Ovary (tissue), 9 donors: ENCODE measurements around the gene HK2. TPM values are rescaled to one million over a fixed set of nuclear protein-coding genes. Genes with fewer than 3 reads are reported as not detected.
A peak's percentile ranks its signal among the peaks of the same experiment; 100 is the strongest.

Source experiments
- DNase-seq, 5 donors: peaks; one replicate each; pipeline ENCODE4 v3.0.0-alpha.2; 2019 to 2020
- H3K27ac ChIP-seq, 2 donors: fragments of 200-600 bp; one replicate each; pipeline versions ENCODE4 v1.5.1 to v1.8.0; 2019 to 2022
- H3K27me3 ChIP-seq: fragments of 200-600 bp; one replicate; pipeline ENCODE4 v1.8.0; 2022
- H3K36me3 ChIP-seq: fragments of 200-600 bp; sonication (generic); one replicate; pipeline ENCODE4 v1.5.1; 2019
- H3K4me1 ChIP-seq: one replicate; pipeline ENCODE4 v1.8.1; 2013; ENCODE audit warnings: mild to moderate bottlenecking, moderate library complexity; ENCODE audit not compliant: insufficient read depth
- H3K4me3 ChIP-seq: fragments of 200-600 bp; sonication (generic); one replicate; pipeline ENCODE4 v1.5.1; 2017
- H3K9me3 ChIP-seq, 2 donors: fragments of 200-600 bp in 1 of 2; sonication (generic) in 1 of 2; one replicate each; pipeline versions ENCODE4 v1.5.1 to v1.8.1; 2013 to 2019; ENCODE audit warnings: mild to moderate bottlenecking in 1 of 2, moderate library complexity in 1 of 2
- CTCF ChIP-seq, 3 donors: fragments of 450-650 bp in 2 of 3; fragments of 200-600 bp in 1 of 3; IDR thresholded peaks; one replicate each; pipeline versions ENCODE4 v1.5.1 to v1.8.0; 2016 to 2022; ENCODE audit warnings: antibody characterized with exemption in 3 of 3, mild to moderate bottlenecking in 1 of 3
- EP300 ChIP-seq: sonication (generic); formaldehyde crosslinking; IDR thresholded peaks from one replicate; pipeline ENCODE4 v1.6.1; 2017; ENCODE audit warnings: antibody characterized with exemption
- POLR2A ChIP-seq: fragments of 450-650 bp; IDR thresholded peaks from one replicate; pipeline ENCODE4 v1.6.1; 2017; ENCODE audit warnings: antibody characterized with exemption, mild to moderate bottlenecking, moderate library complexity
- WGBS, 3 donors: extraction: QIAGEN DNeasy Blood & Tissue Kit in 1 of 3; methylation state at CpG; one replicate each; pipeline versions ENCODE4 v1.1.5 to v1.1.7; 2013 to 2017; 5-methylcytosine and 5-hydroxymethylcytosine counted together
- intact Hi-C, 4 donors: fragments of 100-400 bp; cut with DNase I; formaldehyde crosslinking; loops; one replicate each; pipeline versions ENCODE4 v1.11.0 to v1.15.1; 2022 to 2023
- polyA plus RNA-seq, 2 donors: library from polyadenylated mRNA; stranded (reverse); fragments of 200-250 nt in 1 of 2; fragments of 350-450 nt in 1 of 2; fragmentation: Illumina TruSeq in 1 of 2; extraction: RNeasy Lipid Tissue Mini Kit (QIAGEN cat#74804) in 1 of 2; gene quantifications; one replicate each; pipeline ENCODE4 v1.2.3, GENCODE V29; 2013 to 2014
- total RNA-seq, 7 donors: library from RNA; depleted of rRNA in 2 of 7; stranded (reverse); fragments of >200 nt in 2 of 7; fragmentation: NEBNext Ultra II Directional in 3 of 7; extraction: Animal tissue kit (Norgen Biotek cat#: 25700) in 3 of 7; gene quantifications; one replicate each; pipeline versions ENCODE4 v1.1.0 to v1.2.4, GENCODE V29; 2016 to 2023
- donor health status: DM: no; HTN: no; CAD: no; lungs with moderate emphysema.
- donor health status: DM: no; HTN: no; CAD: no.
- donor health status: Bipolar disorder and iron deficiency.
- donor health status: DM: yes; HTN: yes; CAD: no.
- donor health status: DM: no; HTN: no; CAD: no.
- donor health status: DM: yes; HTN: yes; CAD: no.

HK2 gene
- total and polyA plus RNA-seq, 9 donors: 11.8 to 46.7 (median 28.9) TPM

GRCh38 chr2:74836675-74837401 lies 2.9 kb downstream of the HK2 start:
- H3K36me3 ChIP-seq: no peaks in the 10 kb centered on the region
- no peaks in the 10 kb centered on the region for H3K27me3 ChIP-seq
- no peaks in the 10 kb centered on the region for H3K9me3 ChIP-seq
- 55 to 78% (median 58%) methylated on average over 9 of the region's 9 CpGs for WGBS, 3 donors
- TF ChIP-seq CTCF (IDR thresholded peaks at IDR 0.05) (peak in 1 of 3 donors; percentile 46), EP300 (no peak)
- H3K4me1 ChIP-seq: peaks cover 12% of the 10 kb centered on the region
- intact Hi-C loops: no loop called here
- H3K4me3 ChIP-seq: no peak overlapping the region
- DNase-seq: no peak
- no peak overlapping the region for H3K27ac ChIP-seq

- no peak for DNase-seq
- Histone ChIP-seq H3K27ac (no peak overlapping the region), H3K9me3 (no peaks in the 10 kb centered on the region), H3K4me1 (peaks cover 46% of the 10 kb centered on the region), H3K27me3 (no peaks in the 10 kb centered on the region), H3K36me3 (no peaks in the 10 kb centered on the region), H3K4me3 (no peak overlapping the region)
- TF ChIP-seq EP300 (no peak), CTCF (IDR thresholded peaks at IDR 0.05) (no peak), POLR2A (no peak)
- intact Hi-C loops: no loop called here
- 85 to 97% (median 90%) methylated on average over 2 of the region's 2 CpGs for WGBS, 3 donors
Observed at GRCh38 chr2:74841641-74842040, 7.7 kb downstream of the HK2 start.

GRCh38 chr2:74843433-74843832 lies 9.5 kb downstream of the HK2 start:
- Histone ChIP-seq H3K4me3 (no peak overlapping the region), H3K9me3 (no peaks in the 10 kb centered on the region), H3K4me1 (peaks cover 47% of the 10 kb centered on the region), H3K27me3 (no peaks in the 10 kb centered on the region), H3K27ac (peak overlapping the region in 1 of 2 donors; percentile 44), H3K36me3 (no peaks in the 10 kb centered on the region)
- DNase-seq: no peak
- intact Hi-C loops: no loop called here
- 27 to 34% (median 27%) methylated on average over 3 of the region's 3 CpGs for WGBS, 3 donors
- TF ChIP-seq CTCF (IDR thresholded peaks at IDR 0.05): no peak
- TF ChIP-seq EP300: no peak
- no peak for TF ChIP-seq POLR2A

GRCh38 chr2:74843899-74844298 lies 10.0 kb downstream of the HK2 start:
- H3K4me1 ChIP-seq: peaks cover 51% of the 10 kb centered on the region
- no peaks in the 10 kb centered on the region for H3K27me3 ChIP-seq
- H3K36me3 ChIP-seq: no peaks in the 10 kb centered on the region
- H3K4me3 ChIP-seq: no peak overlapping the region
- peak in 1 of 5 donors; percentile 35 for DNase-seq
- no peak for TF ChIP-seq EP300
- no peak for TF ChIP-seq CTCF (IDR thresholded peaks at IDR 0.05)
- no peak for TF ChIP-seq POLR2A
- intact Hi-C loops: no loop called here
- H3K9me3 ChIP-seq: no peaks in the 10 kb centered on the region
- H3K27ac ChIP-seq: peak overlapping the region in 1 of 2 donors; percentile 44
